ENCODE results near the gene FAM222A. TPM values are rescaled to one million over a fixed set of nuclear protein-coding genes. Genes with fewer than 3 reads are reported as not detected.

The FAM222A gene
- total RNA-seq, 1 experiment from 2014 or later, result 1.6 TPM

GRCh38 chr12:109800536-109800935 is 86.9 kb downstream of the FAM222A start (continued):
- TF ChIP-seq, protein P1, sequence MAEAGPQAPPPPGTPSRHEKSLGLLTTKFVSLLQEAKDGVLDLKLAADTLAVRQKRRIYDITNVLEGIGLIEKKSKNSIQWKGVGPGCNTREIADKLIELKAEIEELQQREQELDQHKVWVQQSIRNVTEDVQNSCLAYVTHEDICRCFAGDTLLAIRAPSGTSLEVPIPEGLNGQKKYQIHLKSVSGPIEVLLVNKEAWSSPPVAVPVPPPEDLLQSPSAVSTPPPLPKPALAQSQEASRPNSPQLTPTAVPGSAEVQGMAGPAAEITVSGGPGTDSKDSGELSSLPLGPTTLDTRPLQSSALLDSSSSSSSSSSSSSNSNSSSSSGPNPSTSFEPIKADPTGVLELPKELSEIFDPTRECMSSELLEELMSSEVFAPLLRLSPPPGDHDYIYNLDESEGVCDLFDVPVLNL (CRISPR knock-in tag; IDR thresholded peaks at IDR 0.05; ENCODE audit: borderline replicate concordance, low read depth), result no peak
- TF ChIP-seq ZNF121 (CRISPR knock-in tag; IDR thresholded peaks at IDR 0.05) (no peak), ZNF396 (CRISPR knock-in tag; IDR thresholded peaks at IDR 0.05; ENCODE audit: borderline replicate concordance) (no peak)

DNA sequence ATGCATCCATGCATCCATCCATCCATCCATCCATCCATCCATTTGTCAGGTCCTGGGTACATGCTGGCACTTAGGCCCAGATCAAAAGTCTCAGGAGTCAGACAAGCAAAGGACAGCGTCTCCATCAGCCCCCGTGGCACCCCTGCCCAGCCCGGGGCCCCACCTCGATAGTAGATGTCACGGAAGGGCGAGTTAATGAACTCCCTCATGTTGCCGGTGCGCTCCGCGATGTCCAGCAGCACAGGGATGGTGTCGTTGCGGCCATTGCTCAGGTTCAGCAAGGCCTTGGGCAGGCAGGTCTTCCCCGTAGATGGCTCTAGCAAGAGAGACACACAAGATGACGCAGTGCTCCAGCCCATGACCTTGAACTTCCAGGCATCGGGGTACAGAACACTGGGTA is 89.2 kb downstream of the FAM222A start:
- CTCF ChIA-PET, result no interaction called here
- Mint-ChIP-seq H3K36me3 (no peaks in the 10 kb centered on the region), H3K27me3 (ENCODE audit: low read depth) (no peaks in the 10 kb centered on the region), H3K4me3 (no peak overlapping the region), H3K4me1 (no peaks in the 10 kb centered on the region), H3K9me3 (no peaks in the 10 kb centered on the region), H3K27ac (no peak overlapping the region)
- DNase-seq (ENCODE audit: low spot score), result no peak
- POLR2A ChIA-PET, result no interaction called here
- ATAC-seq, result no peak
- no peak for TF ChIP-seq ZNF138 (CRISPR knock-in tag; conservative IDR thresholded peaks at IDR 0.05)
- no peak for TF ChIP-seq FOXK1 (CRISPR knock-in tag; IDR thresholded peaks at IDR 0.05)
- TF ChIP-seq EMX1 (CRISPR knock-in tag; IDR thresholded peaks at IDR 0.05), result no peak
- no peak for TF ChIP-seq ZNF532 (CRISPR knock-in tag; IDR thresholded peaks at IDR 0.05; ENCODE audit: borderline replicate concordance)
- TF ChIP-seq NFYB (CRISPR knock-in tag; conservative IDR thresholded peaks at IDR 0.05; ENCODE audit: low read depth), result no peak
- TF ChIP-seq SMAD4 (CRISPR knock-in tag; IDR thresholded peaks at IDR 0.05), result no peak
- TF ChIP-seq, protein P2, sequence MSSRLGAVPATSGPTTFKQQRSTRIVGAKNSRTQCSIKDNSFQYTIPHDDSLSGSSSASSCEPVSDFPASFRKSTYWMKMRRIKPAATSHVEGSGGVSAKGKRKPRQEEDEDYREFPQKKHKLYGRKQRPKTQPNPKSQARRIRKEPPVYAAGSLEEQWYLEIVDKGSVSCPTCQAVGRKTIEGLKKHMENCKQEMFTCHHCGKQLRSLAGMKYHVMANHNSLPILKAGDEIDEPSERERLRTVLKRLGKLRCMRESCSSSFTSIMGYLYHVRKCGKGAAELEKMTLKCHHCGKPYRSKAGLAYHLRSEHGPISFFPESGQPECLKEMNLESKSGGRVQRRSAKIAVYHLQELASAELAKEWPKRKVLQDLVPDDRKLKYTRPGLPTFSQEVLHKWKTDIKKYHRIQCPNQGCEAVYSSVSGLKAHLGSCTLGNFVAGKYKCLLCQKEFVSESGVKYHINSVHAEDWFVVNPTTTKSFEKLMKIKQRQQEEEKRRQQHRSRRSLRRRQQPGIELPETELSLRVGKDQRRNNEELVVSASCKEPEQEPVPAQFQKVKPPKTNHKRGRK (CRISPR knock-in tag; IDR thresholded peaks at IDR 0.05; ENCODE audit: borderline replicate concordance), result no peak

- Mint-ChIP-seq H3K4me1 (no peaks in the 10 kb centered on the region), H3K27ac (no peak overlapping the region), H3K27me3 (ENCODE audit: low read depth) (no peaks in the 10 kb centered on the region), H3K9me3 (no peaks in the 10 kb centered on the region), H3K4me3 (no peak overlapping the region), H3K36me3 (no peaks in the 10 kb centered on the region)
- no peak for ATAC-seq
- DNase-seq (ENCODE audit: low spot score), result no peak
- ChIA-PET POLR2A (no interaction called here), CTCF (interaction anchor here (0.5 to 3.8 kb wide), 2 partner anchors 42 to 651 kb away, joined by 6 to 68 read pairs; no protein-coding TSS in a partner anchor)
- TF ChIP-seq ZNF423 (CRISPR knock-in tag; IDR thresholded peaks at IDR 0.05) (no peak), TP53 (CRISPR knock-in tag; IDR thresholded peaks at IDR 0.05) (no peak), TEAD4 (CRISPR knock-in tag; IDR thresholded peaks at IDR 0.05) (no peak), TCF7 (CRISPR knock-in tag; IDR thresholded peaks at IDR 0.05; ENCODE audit: low read depth) (no peak), ETV6 (CRISPR knock-in tag; IDR thresholded peaks at IDR 0.05) (no peak), AFF4 (CRISPR knock-in tag; IDR thresholded peaks at IDR 0.05; ENCODE audit: borderline replicate concordance) (no peak), STAT6 (CRISPR knock-in tag; conservative IDR thresholded peaks at IDR 0.05; ENCODE audit: low read depth) (no peak), FOXJ3 (CRISPR knock-in tag; IDR thresholded peaks at IDR 0.05; ENCODE audit: borderline replicate concordance) (no peak)
- TF ChIP-seq, protein P3, sequence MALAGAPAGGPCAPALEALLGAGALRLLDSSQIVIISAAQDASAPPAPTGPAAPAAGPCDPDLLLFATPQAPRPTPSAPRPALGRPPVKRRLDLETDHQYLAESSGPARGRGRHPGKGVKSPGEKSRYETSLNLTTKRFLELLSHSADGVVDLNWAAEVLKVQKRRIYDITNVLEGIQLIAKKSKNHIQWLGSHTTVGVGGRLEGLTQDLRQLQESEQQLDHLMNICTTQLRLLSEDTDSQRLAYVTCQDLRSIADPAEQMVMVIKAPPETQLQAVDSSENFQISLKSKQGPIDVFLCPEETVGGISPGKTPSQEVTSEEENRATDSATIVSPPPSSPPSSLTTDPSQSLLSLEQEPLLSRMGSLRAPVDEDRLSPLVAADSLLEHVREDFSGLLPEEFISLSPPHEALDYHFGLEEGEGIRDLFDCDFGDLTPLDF (CRISPR knock-in tag; IDR thresholded peaks at IDR 0.05), result no peak
These were observed 90.1 kb downstream of the FAM222A start for GRCh38 chr12:109803678-109804077.

All from WTC11 (cell line).